K562 (cell line): Measurements from ENCODE around the gene BIN1. TPM values are rescaled to one million over a fixed set of nuclear protein-coding genes. Genes with fewer than 3 reads are reported as not detected.

ENCODE experiments used
- BDP1 ChIP-seq: IDR thresholded peaks from 3 replicates; pipeline ENCODE4 v1.6.1; 2011; ENCODE audit not compliant: insufficient read length, insufficient read depth
- ESRRB ChIP-seq: fragments of 250-450 bp; sonication (Bioruptor Pico); IDR thresholded peaks from 2 replicates; pipeline ENCODE4 v1.5.0; 2020; ENCODE audit warnings: mild to moderate bottlenecking, moderate library complexity, borderline replicate concordance
- FOXP1 ChIP-seq: sonication (generic); formaldehyde crosslinking; IDR thresholded peaks from 2 replicates; pipeline ENCODE4 v1.8.0; 2022; ENCODE audit warnings: mild to moderate bottlenecking, missing genetic modification reagents
- GMEB1 ChIP-seq: fragments of 250-450 bp; sonication (Bioruptor Pico); IDR thresholded peaks from 2 replicates; pipeline ENCODE4 v1.4.0; 2020; ENCODE audit warnings: mild to moderate bottlenecking
- HNRNPK ChIP-seq: fragments of 200-400 bp; formaldehyde crosslinking; IDR thresholded peaks from one replicate; pipeline ENCODE4 v1.6.1; 2018; ENCODE audit warnings: mild to moderate bottlenecking, low read depth, low read length; ENCODE audit not compliant: poor library complexity, severe bottlenecking
- NFATC3 ChIP-seq: fragments of 450-650 bp; IDR thresholded peaks from 2 replicates; pipeline ENCODE4 v1.6.1; 2017; ENCODE audit warnings: mild to moderate bottlenecking
- NR2C1 ChIP-seq, 2 experiments: fragments of 450-650 bp; IDR thresholded peaks; 2 replicates each; pipeline ENCODE4 v1.6.1; 2017; ENCODE audit warnings: mild to moderate bottlenecking in 2 of 2, antibody characterized with exemption in 1 of 2, inconsistent platforms in 1 of 2, missing compliant biosample characterization in 1 of 2, missing genetic modification characterization in 1 of 2
- ZNF280B ChIP-seq: fragments of 250-450 bp; sonication (Bioruptor Pico); IDR thresholded peaks from 2 replicates; pipeline ENCODE4 v1.5.1; 2021; ENCODE audit warnings: mild to moderate bottlenecking
- polyA plus RNA-seq, 8 experiments: library from polyadenylated mRNA; depleted of rRNA in 4 of 8; stranded (reverse) in 5 of 8; unstranded in 3 of 8; fragments of >200 nt; fragmentation: Nextera tagmentation in 2 of 8; fragmentation: Illumina TruSeq in 1 of 8; extraction: Ambion mirVana in 2 of 8; extraction: Trizol in 1 of 8; gene quantifications; 2 replicates each; pipeline versions ENCODE4 v1.2.1 to v1.2.3, GENCODE V29; 2011 to 2014; ENCODE audit warnings: inconsistent platforms in 1 of 8, missing spikeins in 1 of 8
- total RNA-seq, 7 experiments: library from RNA; depleted of rRNA in 6 of 7; stranded (reverse); fragments of >200 nt in 6 of 7; fragmentation: Illumina TruSeq in 2 of 7; extraction: Trizol in 2 of 7; gene quantifications; 2 replicates each; pipeline versions ENCODE4 v1.2.1 to v1.2.3, GENCODE V29; 2011 to 2021; ENCODE audit warnings: low replicate concordance in 1 of 7
- TF ChIP-seq, protein P1 (sequence below): fragments of 450-650 bp; formaldehyde crosslinking; IDR thresholded peaks from 2 replicates; pipeline ENCODE4 v1.4.0; 2022; ENCODE audit warnings: mild to moderate bottlenecking, moderate library complexity

Gene BIN1
- total and polyA plus RNA-seq, 9 of the 15 experiments (the other 6 are each of a cell fraction or from before 2014, with no cell fraction given), result 0.04 to 2.8 (median 0.79) TPM; not detected in 1

DNA sequence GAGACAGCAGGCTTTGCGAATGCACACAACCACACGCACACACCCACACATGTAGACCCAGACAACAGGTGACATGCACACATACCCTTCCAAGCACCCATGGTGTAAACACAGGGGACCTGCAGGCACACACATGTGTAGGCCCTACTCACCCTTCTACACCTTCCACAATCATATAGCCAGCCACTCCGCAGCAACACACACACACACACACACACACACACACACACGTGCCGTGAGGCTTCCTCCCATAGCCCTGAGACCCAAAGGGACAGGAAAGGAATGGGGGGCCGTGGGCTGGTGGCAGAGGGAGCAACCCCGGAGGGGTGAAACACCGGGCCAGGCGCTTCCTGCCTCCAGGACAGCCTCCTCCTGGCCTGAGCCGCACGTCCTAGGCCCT, 37.4 kb downstream of the BIN1 start (continued):
- TF ChIP-seq ESRRB (no peak), BDP1 (no peak), ZNF280B (CRISPR knock-in tag) (no peak), GMEB1 (no peak), HNRNPK (no peak), NFATC3 (no peak), NR2C1 (IDR thresholded peaks at IDR 0.05) (no peak), NR2C1 (tag; IDR thresholded peaks at IDR 0.05) (no peak), FOXP1 (CRISPR knock-in tag) (no peak)
- TF ChIP-seq, protein P1, sequence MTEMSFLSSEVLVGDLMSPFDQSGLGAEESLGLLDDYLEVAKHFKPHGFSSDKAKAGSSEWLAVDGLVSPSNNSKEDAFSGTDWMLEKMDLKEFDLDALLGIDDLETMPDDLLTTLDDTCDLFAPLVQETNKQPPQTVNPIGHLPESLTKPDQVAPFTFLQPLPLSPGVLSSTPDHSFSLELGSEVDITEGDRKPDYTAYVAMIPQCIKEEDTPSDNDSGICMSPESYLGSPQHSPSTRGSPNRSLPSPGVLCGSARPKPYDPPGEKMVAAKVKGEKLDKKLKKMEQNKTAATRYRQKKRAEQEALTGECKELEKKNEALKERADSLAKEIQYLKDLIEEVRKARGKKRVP (CRISPR knock-in tag), result no peak
